GM23248 (cell line): ENCODE measurements around the gene NAV3. TPM values are rescaled to one million over a fixed set of nuclear protein-coding genes. Genes with fewer than 3 reads are reported as not detected.

Experiments used
- DNase-seq: peaks from one replicate; pipeline ENCODE4 v3.0.0-alpha.2; 2015
- H2AFZ ChIP-seq: fragments of 200-600 bp; sonication (generic); 2 replicates; pipeline ENCODE4 v1.6.1; 2016; ENCODE audit warnings: antibody characterized with exemption
- H3F3A ChIP-seq: fragments of 200-600 bp; sonication (generic); 2 replicates; pipeline ENCODE4 v1.6.1; 2016; ENCODE audit warnings: mild to moderate bottlenecking, antibody characterized with exemption, mixed run types; ENCODE audit not compliant: insufficient read depth
- H3K27ac ChIP-seq: fragments of 200-600 bp; sonication (generic); 2 replicates; pipeline ENCODE4 v1.5.1; 2016; ENCODE audit warnings: mild to moderate bottlenecking
- H3K27me3 ChIP-seq: fragments of 200-600 bp; sonication (generic); replicated peaks from 2 replicates; pipeline ENCODE4 v1.6.1; 2016; ENCODE audit warnings: mild to moderate bottlenecking; ENCODE audit not compliant: insufficient read depth
- H3K36me3 ChIP-seq: fragments of 200-600 bp; sonication (generic); 2 replicates; pipeline ENCODE4 v1.6.1; 2016; ENCODE audit warnings: low read depth, mild to moderate bottlenecking
- H3K4me1 ChIP-seq: fragments of 200-600 bp; sonication (generic); 2 replicates; pipeline ENCODE4 v1.6.1; 2016; ENCODE audit warnings: mild to moderate bottlenecking; ENCODE audit not compliant: insufficient read depth
- H3K4me2 ChIP-seq: fragments of 200-600 bp; sonication (generic); one replicate; pipeline ENCODE4 v1.6.1; 2016; ENCODE audit warnings: mild to moderate bottlenecking; ENCODE audit not compliant: unreplicated experiment
- H3K4me3 ChIP-seq: fragments of 200-600 bp; sonication (generic); 2 replicates; pipeline ENCODE4 v1.5.1; 2016; ENCODE audit warnings: mild to moderate bottlenecking
- H3K79me2 ChIP-seq: fragments of 200-600 bp; sonication (generic); 2 replicates; pipeline ENCODE4 v1.6.1; 2016; ENCODE audit warnings: mild to moderate bottlenecking; ENCODE audit not compliant: insufficient read depth
- H3K9ac ChIP-seq: fragments of 200-600 bp; sonication (generic); 2 replicates; pipeline ENCODE4 v1.6.1; 2016; ENCODE audit warnings: mild to moderate bottlenecking
- H3K9me2 ChIP-seq: fragments of 200-600 bp; sonication (generic); 2 replicates; pipeline ENCODE4 v1.6.1; 2016; ENCODE audit warnings: mixed run types, mild to moderate bottlenecking, moderate library complexity; ENCODE audit not compliant: insufficient read depth
- H3K9me3 ChIP-seq: fragments of 200-600 bp; sonication (generic); one replicate; pipeline ENCODE4 v1.6.1; 2017; ENCODE audit warnings: low read depth
- H4K20me1 ChIP-seq: fragments of 200-600 bp; sonication (generic); 2 replicates; pipeline ENCODE4 v1.6.0; 2016; ENCODE audit not compliant: insufficient read depth
- EZH2 ChIP-seq: fragments of 200-600 bp; sonication (generic); IDR thresholded peaks from 2 replicates; pipeline ENCODE4 v1.6.1; 2018; ENCODE audit warnings: antibody characterized with exemption, mild to moderate bottlenecking; ENCODE audit not compliant: insufficient read depth, poor library complexity, severe bottlenecking
- EZH2phosphoT487 ChIP-seq: fragments of 200-600 bp; sonication (generic); IDR thresholded peaks from 2 replicates; pipeline ENCODE4 v1.6.1; 2018; ENCODE audit warnings: antibody characterized with exemption, moderate library complexity, mild to moderate bottlenecking, low read depth; ENCODE audit not compliant: insufficient read depth
- WGBS, 2 experiments: methylation state at CpG; one replicate each; pipeline ENCODE4 v1.1.6; 2015 to 2017; ENCODE audit warnings: low lambda C conversion rate in 2 of 2, low coverage in 1 of 2; ENCODE audit errors: missing lambda C conversion rate in 2 of 2; 5-methylcytosine and 5-hydroxymethylcytosine counted together
- in situ Hi-C: fragments of 300-500 bp; cut with MboI; formaldehyde crosslinking; loops from 2 replicates; pipeline ENCODE4 v1.15.0; 2020
- polyA plus RNA-seq: library from polyadenylated mRNA; unstranded; fragments of >200 nt; fragmentation: Nextera tagmentation; extraction: Ambion mirVana; gene quantifications from 2 replicates; pipeline ENCODE4 v1.2.1, GENCODE V29; 2016
- total RNA-seq: library from RNA; depleted of rRNA; stranded (reverse); fragments of >200 nt; shearing (Covaris generic); gene quantifications from 2 replicates; pipeline ENCODE4 v1.2.3, GENCODE V29; 2014

The NAV3 gene
- total and polyA plus RNA-seq, 2 experiments from 2014 or later: 24.2 to 69.9 TPM

DNA sequence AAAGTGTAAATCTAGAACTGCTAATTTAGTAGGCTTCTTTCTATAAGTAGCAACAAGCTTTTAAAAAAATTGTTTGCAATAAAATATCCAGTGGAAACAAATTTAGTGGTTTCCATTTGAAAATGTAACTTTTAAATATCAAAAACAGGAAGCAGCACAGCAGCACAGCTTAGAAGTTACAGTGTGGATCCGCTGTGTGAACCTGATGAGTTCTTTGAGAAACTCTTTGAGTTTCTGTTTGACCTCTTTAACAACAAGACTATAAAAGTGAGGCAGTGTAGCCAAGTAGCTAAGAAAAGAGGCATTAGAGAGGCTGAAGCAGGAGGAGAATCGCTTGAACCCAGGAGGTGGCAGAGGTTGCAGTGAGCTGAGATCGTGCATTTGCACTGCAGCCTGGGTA lies 178.3 kb downstream of the NAV3 start:
- no peak overlapping the region for H3K4me2 ChIP-seq
- DNase-seq: no peak
- peaks cover 46% of the 10 kb centered on the region for H3K36me3 ChIP-seq
- 0 out of 2 replicates have a peak, but pooled peaks cover 4% of the 10 kb centered on the region for H4K20me1 ChIP-seq
- no peaks in the 10 kb centered on the region for H3K9me3 ChIP-seq
- H3F3A ChIP-seq: no peaks in the 10 kb centered on the region
- H3K4me3 ChIP-seq: no peak overlapping the region
- no peak for TF ChIP-seq EZH2phosphoT487
- no peak for TF ChIP-seq EZH2
- peaks cover 67% of the 10 kb centered on the region for H3K79me2 ChIP-seq
- H2AFZ ChIP-seq: no peak overlapping the region
- no peaks in the 10 kb centered on the region for H3K9me2 ChIP-seq
- H3K27ac ChIP-seq: no peak overlapping the region
- in situ Hi-C loops: no loop called here
- H3K4me1 ChIP-seq: no peaks in the 10 kb centered on the region
- no peak overlapping the region for H3K9ac ChIP-seq
- 96 to 99% methylated on average over 3 of the region's 3 CpGs for WGBS, 2 experiments
- no peaks in the 10 kb centered on the region for H3K27me3 ChIP-seq

DNA sequence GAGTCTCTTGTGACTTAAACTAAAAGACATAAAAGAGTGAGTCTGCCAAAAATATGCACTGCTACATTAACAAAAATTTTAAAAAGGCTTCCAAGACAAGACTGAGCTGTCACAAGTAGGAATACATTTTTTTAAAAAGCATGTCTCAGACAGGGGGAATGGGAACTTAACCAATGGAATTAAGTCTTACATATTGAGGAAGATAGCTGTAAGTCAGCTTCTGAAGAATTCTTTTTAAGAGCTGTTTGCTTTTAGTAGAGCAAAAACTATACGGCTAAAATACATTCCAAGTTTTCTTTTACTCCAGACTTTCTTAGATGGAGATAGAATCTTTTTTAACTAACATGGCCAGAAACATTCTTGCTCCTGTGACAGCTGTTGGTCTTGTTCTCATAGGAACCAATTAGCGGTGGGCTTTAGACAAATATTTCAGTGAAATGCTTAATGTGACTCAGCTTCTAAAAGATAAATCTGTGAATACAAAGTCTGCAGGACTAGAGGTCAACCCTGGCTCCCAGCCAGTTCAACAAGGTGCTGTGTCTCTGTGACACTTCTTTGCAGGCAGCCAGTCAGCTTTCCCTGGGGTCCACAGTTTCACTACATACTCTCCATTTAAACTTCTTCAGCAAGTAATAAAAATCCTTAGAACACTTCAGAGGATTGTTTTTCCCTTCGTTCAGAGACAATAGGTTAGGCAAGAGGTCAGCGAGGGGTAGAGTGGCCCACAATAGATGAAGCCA lies 187.6 kb downstream of the NAV3 start:
- Histone ChIP-seq H3K4me3 (no peak overlapping the region), H2AFZ (no peak overlapping the region), H3K4me2 (no peak overlapping the region), H3K9me2 (no peaks in the 10 kb centered on the region), H3K27me3 (no peaks in the 10 kb centered on the region), H3K79me2 (peaks cover 71% of the 10 kb centered on the region), H3K4me1 (no peaks in the 10 kb centered on the region), H3K9ac (no peak overlapping the region), H3K27ac (no peak overlapping the region), H3K9me3 (no peaks in the 10 kb centered on the region), H4K20me1 (no peaks in the 10 kb centered on the region), H3K36me3 (peaks cover 19% of the 10 kb centered on the region), H3F3A (no peaks in the 10 kb centered on the region)
- in situ Hi-C loops: no loop called here
- 71 to 75% methylated on average over 4 of the region's 4 CpGs for WGBS, 2 experiments
- TF ChIP-seq EZH2phosphoT487 (no peak), EZH2 (no peak)
- no peak for DNase-seq

DNA sequence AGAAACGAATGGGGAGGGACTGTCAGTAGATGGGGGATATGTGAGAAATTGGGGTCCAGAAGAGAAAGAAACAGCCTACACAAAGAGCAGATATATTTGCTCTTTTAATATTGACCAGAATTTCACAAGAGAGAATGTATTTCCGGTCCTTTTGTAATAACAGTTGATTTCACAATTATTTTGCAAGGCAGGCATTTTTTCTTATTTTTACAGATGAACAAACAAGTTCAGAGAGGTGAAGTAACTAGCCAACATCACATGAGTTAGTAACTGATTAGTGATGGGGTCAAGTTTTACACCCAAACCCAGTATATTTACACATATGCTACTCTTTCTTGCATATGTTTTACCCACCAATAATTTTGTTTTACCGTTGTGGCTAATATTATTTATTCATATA lies 188.2 kb downstream of the NAV3 start:
- H3K4me3 ChIP-seq: no peak overlapping the region
- no peak overlapping the region for H2AFZ ChIP-seq
- no peak overlapping the region for H3K9ac ChIP-seq
- no peaks in the 10 kb centered on the region for H4K20me1 ChIP-seq
- no peaks in the 10 kb centered on the region for H3K4me1 ChIP-seq
- peaks cover 24% of the 10 kb centered on the region for H3K36me3 ChIP-seq
- H3K27me3 ChIP-seq: no peaks in the 10 kb centered on the region
- H3K79me2 ChIP-seq: peaks cover 65% of the 10 kb centered on the region
- no peaks in the 10 kb centered on the region for H3K9me2 ChIP-seq
- H3K27ac ChIP-seq: no peak overlapping the region
- H3K4me2 ChIP-seq: no peak overlapping the region
- TF ChIP-seq EZH2 (no peak), EZH2phosphoT487 (no peak)
- DNase-seq: no peak
- H3K9me3 ChIP-seq: no peaks in the 10 kb centered on the region
- in situ Hi-C loops: no loop called here
- H3F3A ChIP-seq: no peaks in the 10 kb centered on the region
- 95 to 96% methylated on average over 3 of the region's 3 CpGs for WGBS, 2 experiments

DNA sequence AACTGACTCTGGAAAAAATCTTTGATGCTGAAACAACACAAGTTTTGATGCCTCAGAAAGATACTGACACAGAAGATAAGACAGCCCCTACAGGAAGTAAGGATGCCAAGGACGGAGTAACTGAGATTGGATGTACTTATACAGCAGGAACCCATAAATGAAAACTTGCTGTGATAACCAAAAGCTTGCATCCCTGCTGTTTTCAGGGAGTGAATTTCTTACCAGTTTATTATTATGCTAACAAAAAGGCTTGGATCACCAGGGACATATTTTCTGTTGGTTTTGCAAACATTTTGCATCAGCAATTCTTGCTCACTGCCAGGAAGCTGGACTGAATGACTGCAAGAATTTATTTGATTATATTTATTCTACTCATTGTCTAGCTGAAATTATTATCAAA lies 197.7 kb downstream of the NAV3 start:
- no peaks in the 10 kb centered on the region for H4K20me1 ChIP-seq
- H3K27me3 ChIP-seq: no peaks in the 10 kb centered on the region
- no peak overlapping the region for H2AFZ ChIP-seq
- H3K4me1 ChIP-seq: peaks cover 8% of the 10 kb centered on the region; the same call in 1 of the 2 replicates
- no peaks in the 10 kb centered on the region for H3K79me2 ChIP-seq
- H3K9me2 ChIP-seq: no peaks in the 10 kb centered on the region
- no peak overlapping the region for H3K4me3 ChIP-seq
- no peak for DNase-seq
- H3K9me3 ChIP-seq: no peaks in the 10 kb centered on the region
- H3F3A ChIP-seq: peaks cover 20% of the 10 kb centered on the region
- TF ChIP-seq EZH2phosphoT487 (no peak), EZH2 (no peak)
- in situ Hi-C loops: no loop called here
- no peak overlapping the region for H3K4me2 ChIP-seq
- H3K27ac ChIP-seq: no peak overlapping the region
- 100% methylated on average over 1 of the region's 1 CpG for WGBS, 2 experiments
- H3K36me3 ChIP-seq: peaks cover 66% of the 10 kb centered on the region
- H3K9ac ChIP-seq: no peak overlapping the region

DNA sequence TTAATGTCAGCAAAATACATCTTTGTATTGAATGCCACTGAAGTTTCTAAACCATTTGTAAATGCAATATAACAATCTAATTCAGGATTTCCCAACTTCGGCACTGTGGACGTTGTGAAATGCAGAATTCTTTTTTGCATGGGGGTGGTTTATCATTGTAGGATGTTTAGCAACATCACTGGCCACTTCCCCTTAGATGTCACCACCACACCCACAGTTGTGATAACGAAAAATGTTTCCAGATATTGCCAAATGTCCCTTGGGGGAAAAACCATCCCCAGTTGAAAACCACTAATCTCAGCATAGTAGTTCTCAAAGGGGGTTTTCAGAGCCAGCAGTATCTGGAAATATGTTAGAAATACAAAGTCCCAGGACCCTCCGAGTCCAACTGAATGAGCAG lies 203.3 kb downstream of the NAV3 start:
- no peaks in the 10 kb centered on the region for H3K9me3 ChIP-seq
- peak; percentile 59 for DNase-seq
- H3K4me1 ChIP-seq: peaks cover 35% of the 10 kb centered on the region
- no peaks in the 10 kb centered on the region for H3K27me3 ChIP-seq
- H3K79me2 ChIP-seq: peaks cover 13% of the 10 kb centered on the region; the same call in 1 of the 2 replicates
- H4K20me1 ChIP-seq: no peaks in the 10 kb centered on the region
- no peak overlapping the region for H2AFZ ChIP-seq
- H3K4me3 ChIP-seq: no peak overlapping the region
- H3K4me2 ChIP-seq: no peak overlapping the region
- H3K9ac ChIP-seq: no peak overlapping the region
- 33 to 35% methylated on average over 4 of the region's 4 CpGs for WGBS, 2 experiments
- H3K36me3 ChIP-seq: peaks cover 32% of the 10 kb centered on the region
- H3K27ac ChIP-seq: no peak overlapping the region
- in situ Hi-C loops: no loop called here
- H3F3A ChIP-seq: peaks cover 31% of the 10 kb centered on the region
- no peaks in the 10 kb centered on the region for H3K9me2 ChIP-seq
- TF ChIP-seq EZH2phosphoT487 (no peak), EZH2 (no peak)
